ENCODE data around the gene LUM.

- no peak for TF ChIP-seq CTCF (conservative IDR thresholded peaks at IDR 0.05 in 1 of 2, IDR thresholded peaks at IDR 0.05 in 1 of 2; ENCODE audit: extremely low read depth in 1 of 2, insufficient read depth in 1 of 2, low read depth in 1 of 2, low read length in 2 of 2)
- TF ChIP-seq EZH2 (IDR thresholded peaks at IDR 0.05; ENCODE audit: borderline replicate concordance, low read length): no peak
Observed at GRCh38 chr12:91144053-91144452, 32.8 kb upstream of the LUM start.
